GM19240 (cell line): ENCODE measurements around the gene NKAP.
"Not testable (repeated sequence)": the region's sequence is repeated elsewhere in the genome, so short reads cannot be mapped to it uniquely, and the experiment has no call there.

Experiments used
- DNase-seq: peaks from one replicate; pipeline ENCODE4 v3.0.0; 2011; ENCODE audit warnings: low spot score; ENCODE audit not compliant: insufficient read length

Gene NKAP

DNA sequence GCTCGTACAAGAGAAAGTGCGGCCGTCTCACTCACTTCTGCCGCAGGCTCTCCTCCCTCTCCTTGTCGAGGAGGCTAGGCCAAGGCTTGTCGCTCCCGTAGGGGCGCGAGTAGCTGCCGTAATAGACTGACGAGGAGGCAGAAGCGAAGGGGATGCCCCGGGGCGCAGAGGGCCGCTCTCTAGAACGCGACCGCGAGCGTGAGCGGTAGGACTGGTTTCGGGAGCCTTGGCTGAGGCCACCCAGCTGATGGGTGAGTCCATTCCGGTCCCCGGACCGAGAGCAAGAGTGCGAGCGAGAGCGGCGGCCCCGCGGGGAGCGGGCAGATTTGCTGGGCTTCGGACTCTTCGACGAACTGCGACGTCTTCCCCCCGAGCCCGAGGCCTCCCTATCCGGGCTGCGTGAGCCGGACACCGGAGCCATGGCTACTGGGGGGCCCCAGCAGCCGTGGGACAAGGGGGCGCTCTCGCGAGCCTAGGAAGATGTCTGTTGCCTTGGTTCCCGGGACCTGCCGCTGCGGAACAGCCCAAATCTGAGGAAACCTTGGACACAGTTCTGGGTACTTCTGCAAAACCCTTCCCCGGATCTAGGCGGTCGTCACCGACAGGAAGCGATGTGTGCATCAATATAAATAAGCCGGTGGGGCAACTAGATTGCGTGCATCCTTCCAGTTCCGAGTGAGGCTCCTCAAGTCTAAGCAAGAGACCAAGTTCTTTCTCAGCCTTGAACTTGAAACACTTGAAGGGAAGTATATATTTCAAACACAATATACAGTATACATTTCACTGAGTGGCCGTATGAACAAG, at the start of gene NKAP:
Gene NKAP, minus strand, starts transcription at position 567 of the 804 bp plus-strand sequence. Its CDS starts 146 bp downstream, at position 421.
- peak; percentile 53 for DNase-seq

DNA sequence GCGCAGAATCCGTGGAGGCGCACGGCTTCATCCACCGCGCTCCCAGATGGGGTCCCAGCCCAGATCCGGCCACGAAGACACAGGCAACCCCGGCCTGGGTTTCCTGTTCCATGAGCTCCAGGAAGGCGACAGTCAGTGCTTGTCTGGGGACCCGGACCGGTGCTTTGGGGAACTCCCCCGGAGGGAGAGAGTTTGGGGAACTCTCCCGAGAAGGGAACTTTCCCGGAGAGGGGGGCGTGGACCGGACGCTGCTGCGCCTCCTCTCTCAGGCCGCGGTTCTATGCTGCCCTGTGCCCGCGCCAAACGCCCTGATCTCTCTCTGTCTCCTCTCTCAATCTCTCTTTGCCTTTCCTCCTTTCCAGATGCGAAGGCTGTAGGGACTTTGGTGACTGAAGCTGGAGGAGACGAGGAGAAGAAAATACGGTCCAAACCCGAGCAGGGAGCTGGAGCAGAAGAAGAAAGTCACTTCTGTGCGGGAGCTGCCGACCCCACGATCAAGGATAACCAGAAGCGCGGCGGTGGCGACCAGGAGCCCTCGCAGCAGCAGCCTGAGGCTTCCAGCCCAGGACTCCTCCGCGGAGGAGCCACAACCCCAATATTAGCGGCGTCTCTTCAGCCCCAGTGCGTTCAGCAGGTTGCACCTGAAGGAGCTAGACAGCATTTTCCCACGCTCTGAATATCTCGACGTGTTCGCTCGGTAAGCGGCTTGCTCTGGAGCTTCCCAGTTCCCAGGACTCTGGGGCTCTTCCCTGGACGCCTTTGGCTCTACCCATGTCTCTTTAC, 47.6 kb upstream of the NKAP start:
- DNase-seq, result no peak

GRCh38 chrX:119990556-119991004, 47.0 kb upstream of the NKAP start:
- no peak for DNase-seq

- DNase-seq, result no peak
Observed at GRCh38 chrX:119989905-119990555, 46.5 kb upstream of the NKAP start.

DNA sequence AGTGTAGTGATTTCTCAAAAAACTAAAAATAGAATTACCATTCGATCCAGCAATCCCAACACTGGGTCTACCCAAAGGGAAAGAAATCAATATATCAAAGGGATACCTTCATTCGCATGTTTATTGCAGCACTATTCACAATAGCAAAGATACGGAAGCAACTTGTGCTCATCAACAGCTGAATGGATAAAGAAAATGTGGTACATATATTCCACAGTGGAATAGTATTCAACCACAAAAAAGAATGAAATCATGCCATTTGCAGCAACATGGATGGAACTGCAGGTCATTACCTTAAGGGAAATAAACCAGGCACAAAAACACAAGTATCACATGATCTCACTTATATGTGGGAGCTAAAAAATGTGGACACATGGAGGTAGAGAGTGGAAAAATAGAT, 42.7 kb upstream of the NKAP start:
- no peak for DNase-seq

- DNase-seq, result no peak
Observed at GRCh38 chrX:119984652-119985051, 41.1 kb upstream of the NKAP start.

- no peak for DNase-seq
Observed at GRCh38 chrX:119983494-119983893, 39.9 kb upstream of the NKAP start.

- DNase-seq, result no peak
Observed at GRCh38 chrX:119982145-119982544, 38.6 kb upstream of the NKAP start.

DNA sequence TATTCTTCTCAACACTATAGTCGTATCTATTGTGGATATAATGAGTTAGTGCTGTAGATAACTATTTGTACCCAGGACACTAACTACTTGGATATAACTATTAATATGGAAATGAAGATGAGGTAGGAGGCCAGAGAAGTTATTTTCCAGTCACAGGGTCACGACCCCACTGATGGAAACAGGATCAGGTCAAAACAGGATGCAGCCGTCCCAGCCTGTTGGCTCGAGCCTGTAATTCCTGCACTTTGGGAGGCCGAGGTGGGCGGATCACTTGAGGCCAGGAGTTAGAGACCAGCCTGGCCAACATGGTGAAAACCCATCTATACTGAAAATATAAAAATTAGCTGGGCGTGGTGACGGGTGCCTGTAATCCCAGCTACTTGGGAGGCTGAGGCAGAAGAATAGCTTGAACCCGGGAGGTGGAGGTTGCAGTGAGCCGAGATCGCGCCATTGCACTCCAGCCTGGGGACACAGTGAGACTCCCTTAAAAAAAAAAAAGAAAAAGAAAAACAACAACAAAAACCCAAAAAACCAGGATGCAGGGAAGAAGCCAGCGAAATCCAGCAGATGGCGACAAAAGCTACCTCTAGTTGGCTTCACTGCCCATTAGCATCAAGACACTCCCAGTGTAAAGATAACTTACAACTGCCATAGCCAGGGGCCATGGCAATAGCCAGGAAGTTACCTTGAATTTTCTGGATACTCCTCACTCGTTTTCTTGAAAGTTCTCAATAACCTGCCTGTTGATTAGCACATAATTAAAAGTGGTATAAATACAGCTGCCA, 37.9 kb upstream of the NKAP start:
- no peak for DNase-seq

DNA sequence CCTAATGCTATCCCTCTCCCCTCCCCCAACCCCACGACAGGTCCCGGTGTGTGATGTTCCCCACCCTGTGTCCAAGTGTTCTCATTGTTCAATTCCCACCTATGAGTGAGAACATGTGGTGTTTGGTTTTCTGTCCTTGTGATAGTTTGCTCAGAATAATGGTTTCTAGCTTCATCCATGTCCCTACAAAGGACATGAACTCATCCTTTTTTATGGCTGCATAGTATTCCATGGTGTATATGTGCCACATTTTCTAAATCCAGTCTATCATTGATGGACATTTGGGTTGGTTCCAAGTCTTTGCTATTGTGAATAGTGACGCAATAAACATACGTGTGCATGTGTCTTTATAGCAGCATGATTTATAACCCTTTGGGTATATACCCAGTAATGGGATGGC, 33.6 kb upstream of the NKAP start:
- DNase-seq, result not testable (repeated sequence)

DNA sequence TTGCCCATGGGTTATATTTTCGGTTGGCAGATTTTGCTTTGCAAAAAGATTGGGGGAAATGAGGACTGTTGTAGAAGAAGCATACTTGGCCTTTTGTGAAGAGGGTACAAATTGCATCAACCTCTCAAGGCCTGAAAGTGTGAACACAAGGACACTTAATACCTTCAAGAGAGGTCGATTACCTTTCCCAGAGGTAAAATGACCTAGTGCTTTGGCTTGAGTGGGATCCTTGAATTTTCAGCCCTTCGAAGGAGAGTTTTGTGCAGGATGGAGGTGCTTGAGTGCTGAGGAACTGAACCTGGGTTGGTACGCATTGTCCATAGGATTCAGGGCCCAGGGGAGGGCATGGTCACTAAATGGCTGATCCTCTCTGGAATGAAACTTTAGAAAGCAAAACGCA, 27.6 kb upstream of the NKAP start:
- no peak for DNase-seq

DNA sequence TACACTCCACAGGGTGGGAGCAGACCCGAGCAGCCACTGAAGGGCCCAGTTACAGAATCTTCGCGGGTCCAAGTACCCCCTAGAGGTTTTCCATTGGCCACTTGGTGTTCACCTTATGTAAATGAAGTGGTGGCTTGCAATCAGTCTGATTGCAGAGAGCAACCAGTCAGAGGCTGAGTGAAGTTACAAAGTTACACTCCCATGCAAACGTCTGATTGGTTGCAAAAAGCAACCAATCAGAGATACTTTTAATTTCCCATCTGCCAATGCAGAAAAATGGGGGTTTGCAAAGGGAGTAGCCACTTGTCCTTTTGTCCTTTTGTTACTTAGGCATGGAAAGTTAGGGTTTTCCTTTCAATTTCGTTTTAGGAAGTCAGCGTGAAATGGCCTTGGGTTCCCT, 27.0 kb upstream of the NKAP start:
- no peak for DNase-seq

GRCh38 chrX:119966837-119967236, 23.3 kb upstream of the NKAP start:
- DNase-seq, result not testable (repeated sequence)

- no peak for DNase-seq
Observed at GRCh38 chrX:119960625-119961024, 17.1 kb upstream of the NKAP start.

DNA sequence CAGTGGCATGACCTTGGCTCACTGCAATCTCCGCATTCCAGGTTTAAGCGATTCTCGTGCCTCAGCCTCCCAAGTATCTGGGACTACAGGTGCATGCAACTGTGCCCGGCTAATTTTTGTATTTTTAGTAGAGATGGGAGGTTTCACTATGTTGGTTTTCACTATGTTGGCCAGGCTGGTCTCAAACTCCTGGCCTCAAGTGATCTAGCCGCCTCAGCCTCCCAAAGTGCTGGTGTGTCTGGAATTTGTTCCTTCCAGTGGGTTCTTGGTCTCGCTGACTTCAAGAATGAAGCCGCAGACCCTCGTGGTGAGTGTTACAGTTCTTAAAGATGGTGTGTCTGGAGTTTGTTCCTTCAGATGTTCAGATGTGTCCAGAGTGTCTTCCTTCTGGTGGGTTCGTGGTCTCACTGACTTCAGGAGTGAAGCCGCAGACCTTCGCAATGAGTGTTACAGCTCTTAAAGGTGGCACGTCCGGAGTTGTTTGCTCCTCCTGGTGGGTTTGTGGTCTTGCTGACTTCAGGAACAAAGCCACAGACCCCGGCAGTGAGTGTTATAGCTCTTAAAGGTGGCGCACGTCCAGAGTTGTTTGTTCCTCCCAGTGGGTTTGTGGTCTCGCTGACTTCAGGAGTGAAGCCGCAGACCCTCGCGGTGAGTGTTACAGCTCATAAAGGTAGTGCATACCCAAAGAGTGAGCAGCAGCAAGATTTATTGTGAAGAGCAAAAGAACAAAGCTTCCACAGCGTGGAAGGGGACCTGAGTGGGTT, 12.4 kb upstream of the NKAP start:
- not testable (repeated sequence) for DNase-seq

- DNase-seq, result no peak
Observed at GRCh38 chrX:119954374-119954773, 10.8 kb upstream of the NKAP start.

- DNase-seq, result no peak
Observed at GRCh38 chrX:119948381-119948780, 4.8 kb upstream of the NKAP start.

DNA sequence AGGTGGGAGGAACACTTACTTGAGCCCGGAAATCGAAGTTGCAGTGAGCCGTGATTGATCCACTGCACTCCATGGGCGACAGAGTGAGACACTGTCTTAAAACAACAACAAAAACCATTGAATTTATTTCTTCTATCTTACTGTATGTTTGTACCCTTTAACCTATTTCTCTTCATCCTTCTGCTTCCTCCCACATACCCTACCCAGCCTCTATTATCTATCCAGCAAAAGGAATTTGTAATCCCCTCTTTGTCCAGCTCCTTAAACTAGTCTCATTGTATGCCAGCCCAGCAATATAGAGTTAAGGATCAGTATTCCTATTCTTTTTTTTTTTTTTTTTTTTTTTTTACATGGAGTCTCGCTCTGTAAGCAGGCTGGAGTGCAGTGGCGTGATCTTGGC, 1.9 kb upstream of the NKAP start:
- no peak for DNase-seq

- DNase-seq, result no peak
Observed at GRCh38 chrX:119942831-119943184, 743 bp downstream of the NKAP start.

DNA sequence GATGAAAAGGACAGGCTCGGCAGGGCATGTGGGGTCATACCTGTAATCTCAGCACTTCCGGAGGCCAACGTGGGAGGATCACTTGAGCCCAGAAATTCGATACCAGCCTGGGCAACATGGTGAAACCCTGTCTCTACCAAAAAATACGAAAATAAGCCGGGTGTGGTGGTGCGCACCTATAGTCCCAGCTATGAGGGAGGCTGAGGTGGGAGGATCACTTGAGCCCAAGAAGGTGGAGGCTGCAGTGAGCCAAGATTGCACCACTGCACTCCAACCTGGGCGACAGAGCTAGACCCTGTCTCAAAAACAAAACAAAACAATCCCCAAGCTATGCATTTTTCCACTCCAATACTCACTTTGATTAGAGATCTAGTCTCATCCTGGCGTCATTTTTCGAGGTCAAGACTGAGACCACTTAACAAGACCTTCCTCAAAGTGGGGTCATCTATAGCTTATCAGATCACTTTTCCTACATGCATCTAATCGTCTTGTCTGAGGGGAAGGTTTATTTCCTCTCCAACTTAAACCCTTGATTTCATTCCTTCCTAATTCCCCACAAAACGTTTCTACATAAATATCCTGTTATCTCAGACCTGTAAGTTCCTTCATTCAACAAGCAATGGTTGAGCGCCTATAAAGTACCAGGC, 1.3 kb downstream of the NKAP start:
- DNase-seq, result no peak
